Spleen (tissue), 11 donors: ENCODE results near the gene GGNBP2. TPM values are rescaled to one million over a fixed set of nuclear protein-coding genes. Genes with fewer than 3 reads are reported as not detected.

Experiments
- DNase-seq: peaks from one replicate; pipeline ENCODE4 v3.0.0-alpha.2; 2020
- H3K27ac ChIP-seq, 8 donors: fragments of 200-600 bp; sonication (generic) in 7 of 8; 1 replicate in 4 of 8; 2 replicates in 4 of 8; pipeline versions ENCODE4 v1.5.0 to v1.8.0; 2016 to 2021; ENCODE audit warnings: inconsistent platforms in 4 of 8, mild to moderate bottlenecking in 4 of 8, moderate library complexity in 1 of 8
- H3K27me3 ChIP-seq, 7 donors: fragments of 200-600 bp; sonication (generic) in 6 of 7; replicated peaks in 1 of 7; 1 replicate in 4 of 7; 2 replicates in 3 of 7; pipeline versions ENCODE4 v1.5.0 to v1.8.0; 2016 to 2021; ENCODE audit warnings: inconsistent platforms in 3 of 7, mild to moderate bottlenecking in 1 of 7
- H3K36me3 ChIP-seq, 6 donors: fragments of 200-600 bp; sonication (generic) in 5 of 6; 1 replicate in 4 of 6; 2 replicates in 2 of 6; pipeline versions ENCODE4 v1.5.0 to v1.8.0; 2016 to 2021; ENCODE audit warnings: inconsistent platforms in 2 of 6
- H3K4me1 ChIP-seq, 6 donors: fragments of 200-600 bp; sonication (generic) in 5 of 6; 1 replicate in 3 of 6; 2 replicates in 3 of 6; pipeline versions ENCODE4 v1.5.0 to v1.8.0; 2016 to 2021; ENCODE audit warnings: inconsistent platforms in 3 of 6
- H3K4me3 ChIP-seq, 8 donors: fragments of 200-600 bp; sonication (generic) in 7 of 8; 1 replicate in 4 of 8; 2 replicates in 4 of 8; pipeline versions ENCODE4 v1.5.0 to v1.8.0; 2016 to 2021; ENCODE audit warnings: inconsistent platforms in 4 of 8, mild to moderate bottlenecking in 4 of 8, moderate library complexity in 2 of 8
- H3K9me3 ChIP-seq, 8 donors: fragments of 200-600 bp; sonication (generic) in 7 of 8; 1 replicate in 4 of 8; 2 replicates in 4 of 8; pipeline versions ENCODE4 v1.5.0 to v1.8.0; 2016 to 2021; ENCODE audit warnings: inconsistent platforms in 4 of 8
- POLR2A ChIP-seq, 3 donors: fragments of 450-650 bp; IDR thresholded peaks; one replicate each; pipeline ENCODE4 v1.5.1; 2017; ENCODE audit warnings: antibody characterized with exemption in 3 of 3, mild to moderate bottlenecking in 1 of 3
- POLR2AphosphoS5 ChIP-seq, 3 donors: sonication (generic); formaldehyde crosslinking; IDR thresholded peaks; one replicate each; pipeline ENCODE4 v1.5.1; 2017; ENCODE audit warnings: antibody characterized with exemption in 3 of 3
- WGBS, 5 donors: extraction: QIAGEN DNeasy Blood & Tissue Kit in 3 of 5; methylation state at CpG; one replicate each; pipeline versions ENCODE4 v1.1.5 to v1.1.7; 2013 to 2018; 5-methylcytosine and 5-hydroxymethylcytosine counted together
- intact Hi-C: fragments of 100-400 bp; cut with DNase I; formaldehyde crosslinking; loops from one replicate; pipeline ENCODE4 v1.15.0; 2023; ENCODE audit warnings: low total_unique reads
- polyA plus RNA-seq, 3 donors: library from polyadenylated mRNA; stranded (reverse); fragments of 200-250 nt; gene quantifications; one replicate each; pipeline ENCODE4 v1.2.1, GENCODE V29; 2013
- total RNA-seq, 7 donors: library from RNA; depleted of rRNA in 3 of 7; stranded (reverse); fragments of >200 nt in 3 of 7; fragmentation: NEBNext Ultra II Directional in 4 of 7; extraction: Animal tissue kit (Norgen Biotek cat#: 25700) in 4 of 7; gene quantifications; one replicate each; pipeline versions ENCODE4 v1.1.0 to v1.2.1, GENCODE V29; 2016 to 2021
- TF ChIP-seq, protein P1 (sequence below), 11 experiments: fragments of 200-600 bp in 7 of 11; fragments of 450-650 bp in 4 of 11; sonication (generic) in 4 of 11; IDR thresholded peaks in 8 of 11; conservative IDR thresholded peaks in 3 of 11; 1 replicate in 7 of 11; 2 replicates in 4 of 11; pipeline versions ENCODE4 v1.4.0 to v1.8.0; 2016 to 2021; ENCODE audit warnings: antibody characterized with exemption in 11 of 11, inconsistent platforms in 4 of 11, mild to moderate bottlenecking in 1 of 11
- donor health status: healthy with polysubstance abuse.
- donor health status: DM: no; HTN: no; CAD: no; lungs with moderate emphysema.
- donor health status: DM: no; HTN: no; CAD: no.
- donor health status: Bipolar disorder and iron deficiency.
- donor health status: healthy.
- donor health status: DM: no; HTN: no; CAD: no.
- donor health status: DM: yes; HTN: yes; CAD: no.

GGNBP2 gene
- total and polyA plus RNA-seq, 10 donors, result 60.8 to 123 (median 88.5) TPM

DNA sequence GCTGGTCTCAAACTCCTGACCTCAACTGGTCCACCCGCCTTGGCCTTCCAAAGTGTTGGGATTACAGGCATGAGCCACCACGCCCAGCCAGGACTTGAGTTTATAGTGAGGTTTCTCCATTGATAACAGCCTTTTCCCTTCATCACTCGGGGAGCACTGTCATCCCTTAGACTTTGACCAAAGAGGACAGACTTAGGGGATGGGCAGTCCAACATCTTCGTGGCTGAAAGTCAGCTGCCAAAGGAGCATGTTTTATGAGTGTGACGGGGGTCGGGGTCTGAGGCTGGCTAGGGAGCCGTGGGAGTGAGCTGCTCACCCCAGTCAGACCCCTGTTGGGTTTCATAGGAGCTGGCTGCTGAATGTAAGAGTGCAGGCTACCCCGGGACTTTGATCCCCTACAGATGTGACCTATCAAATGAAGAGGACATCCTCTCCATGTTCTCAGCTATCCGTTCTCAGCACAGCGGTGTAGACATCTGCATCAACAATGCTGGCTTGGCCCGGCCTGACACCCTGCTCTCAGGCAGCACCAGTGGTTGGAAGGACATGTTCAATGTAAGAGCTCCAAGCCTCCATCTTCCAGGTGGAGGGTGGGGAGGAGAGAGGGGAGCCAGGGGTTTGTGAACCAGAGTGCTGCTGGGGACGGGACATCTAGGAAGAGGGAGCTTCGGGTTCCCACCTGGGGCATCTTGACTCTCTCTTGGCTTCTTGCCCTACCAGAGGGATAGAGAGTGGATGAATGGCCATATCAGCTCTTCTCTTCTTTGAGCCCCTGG is 50.1 kb downstream of the GGNBP2 start:
- TF ChIP-seq, protein P1, sequence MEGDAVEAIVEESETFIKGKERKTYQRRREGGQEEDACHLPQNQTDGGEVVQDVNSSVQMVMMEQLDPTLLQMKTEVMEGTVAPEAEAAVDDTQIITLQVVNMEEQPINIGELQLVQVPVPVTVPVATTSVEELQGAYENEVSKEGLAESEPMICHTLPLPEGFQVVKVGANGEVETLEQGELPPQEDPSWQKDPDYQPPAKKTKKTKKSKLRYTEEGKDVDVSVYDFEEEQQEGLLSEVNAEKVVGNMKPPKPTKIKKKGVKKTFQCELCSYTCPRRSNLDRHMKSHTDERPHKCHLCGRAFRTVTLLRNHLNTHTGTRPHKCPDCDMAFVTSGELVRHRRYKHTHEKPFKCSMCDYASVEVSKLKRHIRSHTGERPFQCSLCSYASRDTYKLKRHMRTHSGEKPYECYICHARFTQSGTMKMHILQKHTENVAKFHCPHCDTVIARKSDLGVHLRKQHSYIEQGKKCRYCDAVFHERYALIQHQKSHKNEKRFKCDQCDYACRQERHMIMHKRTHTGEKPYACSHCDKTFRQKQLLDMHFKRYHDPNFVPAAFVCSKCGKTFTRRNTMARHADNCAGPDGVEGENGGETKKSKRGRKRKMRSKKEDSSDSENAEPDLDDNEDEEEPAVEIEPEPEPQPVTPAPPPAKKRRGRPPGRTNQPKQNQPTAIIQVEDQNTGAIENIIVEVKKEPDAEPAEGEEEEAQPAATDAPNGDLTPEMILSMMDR (IDR thresholded peaks at IDR 0.05 in 8 of 11, conservative IDR thresholded peaks at IDR 0.05 in 3 of 11), result no peak
- TF ChIP-seq POLR2AphosphoS5 (IDR thresholded peaks at IDR 0.05) (no peak), POLR2A (IDR thresholded peaks at IDR 0.05) (no peak)
- intact Hi-C loops, result no loop called here
- Histone ChIP-seq H3K9me3 (no peaks in the 10 kb centered on the region), H3K27me3 (peaks cover 0 to 9% (median 0%) of the 10 kb centered on the region in 7 donors), H3K4me1 (peaks cover 5 to 39% (median 20%) of the 10 kb centered on the region in 6 donors), H3K27ac (no peak overlapping the region), H3K36me3 (peaks cover 0 to 13% (median 0%) of the 10 kb centered on the region in 6 donors), H3K4me3 (no peak overlapping the region)
- WGBS, 5 donors, result 64 to 88% (median 82%) methylated on average over 11 to 13 of the region's 13 CpGs
- peak; percentile 34 for DNase-seq

- no peak for TF ChIP-seq POLR2A (IDR thresholded peaks at IDR 0.05)
- TF ChIP-seq, protein P1 (IDR thresholded peaks at IDR 0.05 in 8 of 11, conservative IDR thresholded peaks at IDR 0.05 in 3 of 11), result no peak
- no peak for TF ChIP-seq POLR2AphosphoS5 (IDR thresholded peaks at IDR 0.05)
- Histone ChIP-seq H3K27me3 (peaks cover 0 to 6% (median 0%) of the 10 kb centered on the region in 7 donors), H3K36me3 (no peaks in the 10 kb centered on the region), H3K9me3 (no peaks in the 10 kb centered on the region), H3K4me3 (no peak overlapping the region), H3K27ac (no peak overlapping the region), H3K4me1 (peaks cover 5 to 32% (median 22%) of the 10 kb centered on the region in 6 donors)
- DNase-seq, result no peak
- WGBS, 5 donors, result 85 to 95% (median 92%) methylated on average over 6 of the region's 6 CpGs
- intact Hi-C loops, result no loop called here
These were observed 52.5 kb downstream of the GGNBP2 start for GRCh38 chr17:36597226-36597625.

DNA sequence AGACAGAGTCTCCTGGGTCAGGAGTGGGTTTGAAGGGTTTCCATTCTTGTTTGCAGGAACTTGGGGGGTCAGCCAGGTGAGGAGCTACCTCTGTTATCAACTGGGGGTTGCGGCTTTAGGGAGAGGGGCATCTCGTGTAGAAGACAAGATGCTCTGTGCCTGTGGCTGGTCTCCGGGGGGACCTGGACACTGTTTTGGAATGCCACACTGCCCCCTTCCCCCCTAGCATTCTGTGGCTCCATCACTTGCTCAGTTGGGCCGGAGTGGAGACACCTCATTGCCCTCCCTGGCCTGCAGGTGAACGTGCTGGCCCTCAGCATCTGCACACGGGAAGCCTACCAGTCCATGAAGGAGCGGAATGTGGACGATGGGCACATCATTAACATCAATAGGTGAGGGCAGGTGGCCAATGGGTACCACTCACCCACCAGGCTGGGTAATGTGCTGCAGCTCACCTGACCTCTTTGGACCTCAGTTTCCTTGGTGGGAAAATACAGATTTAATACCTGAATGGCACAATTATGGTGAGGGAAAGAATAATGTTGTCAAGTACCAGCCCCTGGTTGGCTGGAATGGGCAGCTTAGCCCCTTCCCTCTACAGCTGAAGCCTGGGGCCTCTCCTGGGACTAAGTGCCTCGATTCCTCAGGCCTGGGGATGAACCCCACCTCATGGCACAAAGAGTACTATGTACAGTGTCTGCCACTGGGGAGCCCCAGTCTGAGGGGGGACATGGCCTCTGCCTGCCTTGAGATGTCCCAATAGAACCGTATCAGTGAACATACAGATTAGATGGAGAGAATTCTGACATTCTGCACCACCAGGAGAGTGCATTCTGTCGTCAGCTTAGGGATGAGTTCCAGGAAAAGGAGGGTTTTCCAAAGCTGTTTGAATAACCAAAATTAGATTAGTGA is 53.4 kb downstream of the GGNBP2 start:
- no peaks in the 10 kb centered on the region for H3K9me3 ChIP-seq
- intact Hi-C loops, result no loop called here
- WGBS, 5 donors, result 86 to 97% (median 91%) methylated on average over 9 to 11 of the region's 11 CpGs
- peaks cover 6 to 32% (median 23%) of the 10 kb centered on the region in 6 donors for H3K4me1 ChIP-seq
- no peaks in the 10 kb centered on the region for H3K36me3 ChIP-seq
- no peak overlapping the region for H3K4me3 ChIP-seq
- DNase-seq, result no peak
- H3K27me3 ChIP-seq, result no peaks in the 10 kb centered on the region
- TF ChIP-seq POLR2AphosphoS5 (IDR thresholded peaks at IDR 0.05) (no peak), POLR2A (IDR thresholded peaks at IDR 0.05) (no peak)
- TF ChIP-seq, protein P1 (IDR thresholded peaks at IDR 0.05 in 8 of 11, conservative IDR thresholded peaks at IDR 0.05 in 3 of 11), result no peak
- no peak overlapping the region for H3K27ac ChIP-seq
